Measurements from ENCODE around the gene PCDH15.
"Not testable (repeated sequence)": the region's sequence is repeated elsewhere in the genome, so short reads cannot be mapped to it uniquely, and the experiment has no call there.

PCDH15 gene

DNA sequence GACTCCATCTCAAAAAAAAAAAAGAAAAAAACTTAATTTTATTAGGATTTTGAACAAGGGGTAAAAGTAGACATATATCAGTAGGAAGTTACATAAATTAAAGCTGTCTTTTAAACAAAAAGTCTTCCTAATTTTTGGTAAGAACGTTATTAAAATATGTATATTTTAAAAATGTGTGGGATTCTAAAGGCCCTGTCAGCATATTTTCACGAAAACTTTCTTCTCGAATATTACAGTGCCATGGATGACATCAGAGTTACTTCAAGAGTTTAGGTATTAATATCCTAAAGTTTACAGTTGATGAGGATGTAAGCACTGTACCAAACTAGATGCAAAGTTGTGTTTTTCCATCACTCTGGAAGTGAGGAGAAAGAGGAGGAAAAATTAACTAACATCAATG is 820.8 kb downstream of the PCDH15 start:
- DNase-seq (ENCODE audit: low spot score): no peak

DNA sequence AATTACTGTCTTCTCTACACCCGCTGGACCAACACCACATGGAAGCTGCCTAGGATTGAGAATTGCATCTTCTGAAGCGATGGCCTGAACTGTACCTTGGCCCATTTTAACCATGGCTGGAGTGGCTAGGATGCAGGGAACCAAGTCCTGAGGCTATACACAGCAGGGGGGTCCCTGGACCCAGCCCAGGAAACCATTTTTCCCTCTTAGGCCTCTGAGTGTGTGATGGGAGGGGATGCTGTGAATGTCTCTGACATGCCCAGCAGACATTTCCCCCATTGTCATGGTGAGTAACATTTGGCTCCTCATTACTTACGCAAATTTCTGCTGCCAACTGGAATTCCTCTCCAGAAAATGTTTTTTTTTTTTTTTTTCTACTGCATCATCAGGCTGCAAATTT is 822.7 kb downstream of the PCDH15 start:
- DNase-seq (ENCODE audit: low spot score): no peak

DNA sequence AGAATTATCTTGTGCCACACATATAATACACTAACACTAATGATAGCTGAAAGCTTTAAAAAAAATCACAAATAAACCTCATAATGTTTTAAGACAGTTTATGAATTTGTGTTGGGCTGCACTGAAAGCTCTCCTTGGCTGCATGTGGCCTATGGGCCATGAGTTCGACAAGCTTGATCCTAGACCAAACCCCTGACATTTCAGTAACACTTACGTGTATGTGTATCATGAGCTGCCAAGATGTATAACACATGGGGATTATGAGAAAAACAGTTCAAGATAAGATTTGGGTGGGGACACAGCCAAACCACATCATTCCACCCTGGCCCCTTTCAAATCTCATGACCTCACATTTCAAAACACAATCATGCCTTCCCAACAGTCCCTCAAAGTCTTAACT is 823.8 kb downstream of the PCDH15 start:
- DNase-seq (ENCODE audit: low spot score): no peak

DNA sequence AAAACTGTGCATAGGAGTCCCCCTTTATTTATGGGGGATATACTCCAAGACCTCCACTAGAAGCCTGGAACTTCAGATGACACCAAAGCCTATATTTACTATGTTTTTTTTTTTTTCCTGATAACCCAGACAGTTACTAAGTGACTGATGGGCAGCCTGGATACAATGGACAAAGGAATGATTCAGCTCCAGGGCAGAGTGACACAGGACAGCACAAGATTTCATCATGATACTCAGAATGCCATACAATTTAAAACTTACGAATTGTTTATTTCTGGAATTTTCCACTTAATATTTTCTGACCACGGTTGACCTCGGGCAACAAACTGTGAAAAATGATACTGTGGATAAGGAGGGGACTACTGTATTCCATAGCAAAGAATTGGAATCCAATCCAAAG is 843.6 kb downstream of the PCDH15 start:
- no peak for DNase-seq (ENCODE audit: low spot score)

DNA sequence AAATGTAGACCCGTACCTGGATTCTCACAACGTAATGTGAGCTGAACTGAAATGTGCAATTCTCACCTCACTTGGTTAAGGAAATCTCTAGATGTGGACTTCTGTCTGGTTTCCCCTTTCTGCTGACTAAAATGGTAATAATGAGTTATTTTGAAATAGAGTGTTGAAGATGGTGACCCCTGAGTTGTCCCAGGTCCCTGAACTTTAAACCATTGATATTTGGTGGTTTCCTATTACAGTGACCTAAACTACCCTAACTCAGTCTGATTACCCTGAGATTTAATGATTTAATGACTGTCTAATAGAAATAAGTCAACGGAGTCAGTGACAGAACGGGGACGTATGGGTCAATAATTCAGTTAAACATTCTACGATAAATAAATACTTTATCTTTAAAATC is 845.9 kb downstream of the PCDH15 start:
- no peak for DNase-seq (ENCODE audit: low spot score)

DNA sequence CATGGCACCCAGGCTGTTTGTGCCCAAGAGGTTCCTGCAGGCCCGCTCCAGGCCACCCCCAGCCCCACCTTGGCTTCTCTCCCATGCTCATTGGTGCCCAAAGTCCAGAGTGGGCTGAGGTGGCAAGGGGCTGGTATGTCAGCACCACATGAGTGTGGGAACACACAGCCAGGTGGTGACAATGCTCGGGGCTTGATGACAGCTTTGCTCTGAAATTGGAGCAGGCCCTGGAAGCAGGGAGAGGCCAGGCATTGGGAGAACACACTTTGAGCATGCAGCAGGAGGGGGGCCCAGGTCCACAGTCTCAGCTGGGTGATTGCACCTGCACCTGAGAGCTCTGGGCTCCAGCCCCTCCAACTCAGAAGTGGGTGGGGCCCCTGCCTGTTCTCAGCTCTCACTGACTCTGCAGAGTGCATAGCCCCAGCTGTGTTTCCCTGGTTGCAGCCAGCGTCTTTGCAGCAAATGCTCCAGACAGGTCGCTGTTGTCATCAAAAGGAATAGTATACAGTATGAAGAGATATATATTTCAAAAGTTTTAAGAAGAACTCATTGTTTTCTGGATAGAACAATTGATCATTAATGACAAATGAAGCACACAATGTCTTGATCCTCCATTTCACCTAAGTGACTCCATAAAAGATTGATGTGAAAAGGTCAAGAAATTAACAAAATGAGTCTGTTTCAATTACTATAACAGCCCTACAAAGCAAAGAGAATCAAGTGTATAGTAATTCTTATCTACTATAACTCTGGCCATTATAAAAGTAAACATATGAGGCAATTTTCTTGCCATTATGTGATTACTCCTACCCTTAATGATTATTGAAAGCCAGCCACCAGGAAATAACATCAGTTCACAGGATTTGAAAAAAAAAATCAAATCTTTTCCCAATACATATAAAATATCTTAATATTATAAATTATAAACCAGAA is 848.1 kb downstream of the PCDH15 start:
- no peak for DNase-seq (ENCODE audit: low spot score)

DNA sequence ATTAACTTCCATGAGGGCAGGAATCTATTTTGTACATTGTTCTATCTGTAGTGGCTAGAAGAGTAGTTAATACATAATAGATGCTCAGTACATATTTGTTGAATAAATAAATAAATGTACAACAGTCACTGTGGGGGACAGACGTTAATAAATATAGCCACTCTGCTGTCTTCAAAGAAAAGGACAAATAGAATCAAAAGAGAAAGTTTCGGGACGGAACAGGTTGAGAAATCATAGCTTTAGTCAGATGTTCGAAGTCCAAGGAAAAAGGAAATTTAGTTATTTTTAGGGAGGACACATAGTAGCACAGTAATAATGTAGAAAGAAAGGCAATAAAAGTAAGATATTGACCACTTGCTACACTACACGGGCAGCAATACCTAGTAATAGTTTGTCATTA is 861.4 kb downstream of the PCDH15 start:
- no peak for DNase-seq (ENCODE audit: low spot score)

DNA sequence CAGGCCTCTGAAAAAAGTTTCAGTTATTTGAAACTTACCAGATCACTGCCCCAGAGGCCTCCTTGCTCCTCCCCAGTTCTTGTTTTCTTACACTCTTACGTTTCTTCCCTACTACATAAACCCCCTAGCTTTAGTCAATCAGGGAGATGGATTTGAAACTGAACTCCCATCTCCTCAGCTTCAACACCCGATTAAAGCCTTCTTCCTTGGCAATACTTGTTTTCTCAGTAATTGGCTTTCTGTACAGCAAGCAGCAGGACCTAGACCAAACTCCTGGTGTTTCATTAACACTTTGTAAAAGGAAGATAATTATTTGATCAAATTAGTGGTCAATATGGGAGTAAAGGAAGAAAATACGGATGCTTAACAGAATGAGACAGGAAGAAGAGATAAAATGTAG is 870.4 kb downstream of the PCDH15 start:
- DNase-seq (ENCODE audit: low spot score): no peak

DNA sequence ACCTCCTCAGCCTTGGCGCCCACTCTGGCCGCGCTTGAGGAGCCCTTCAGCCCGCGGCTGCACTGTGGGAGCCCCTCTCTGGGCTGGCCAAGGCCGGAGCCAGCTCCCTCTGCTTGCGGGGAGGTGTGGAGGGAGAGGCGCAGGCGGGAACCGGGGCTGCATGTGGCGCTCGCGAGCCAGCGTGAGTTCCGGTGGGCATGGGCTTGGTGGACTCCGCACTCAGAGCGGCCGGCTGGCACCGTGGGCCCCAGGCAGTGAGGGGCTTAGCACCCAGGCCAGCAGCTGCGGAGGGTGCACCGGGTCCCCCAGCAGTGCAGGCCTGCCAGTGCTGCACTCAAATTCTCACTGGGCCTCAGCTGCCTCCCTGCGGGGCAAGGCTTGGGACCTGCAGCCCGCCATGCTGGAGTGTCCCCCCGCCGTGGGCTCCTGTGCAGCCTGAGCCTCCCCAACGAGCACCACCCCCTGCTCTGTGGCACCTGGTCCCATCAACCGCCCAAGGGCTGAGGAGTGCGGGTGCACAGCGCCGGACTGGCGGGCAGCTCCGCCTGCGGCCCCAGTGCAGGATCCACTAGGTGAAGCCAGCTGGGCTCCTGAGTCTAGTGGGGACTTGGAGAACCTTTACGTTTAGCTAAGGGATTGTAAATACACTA is 876.9 kb downstream of the PCDH15 start:
- DNase-seq (ENCODE audit: low spot score): not testable (repeated sequence)

DNA sequence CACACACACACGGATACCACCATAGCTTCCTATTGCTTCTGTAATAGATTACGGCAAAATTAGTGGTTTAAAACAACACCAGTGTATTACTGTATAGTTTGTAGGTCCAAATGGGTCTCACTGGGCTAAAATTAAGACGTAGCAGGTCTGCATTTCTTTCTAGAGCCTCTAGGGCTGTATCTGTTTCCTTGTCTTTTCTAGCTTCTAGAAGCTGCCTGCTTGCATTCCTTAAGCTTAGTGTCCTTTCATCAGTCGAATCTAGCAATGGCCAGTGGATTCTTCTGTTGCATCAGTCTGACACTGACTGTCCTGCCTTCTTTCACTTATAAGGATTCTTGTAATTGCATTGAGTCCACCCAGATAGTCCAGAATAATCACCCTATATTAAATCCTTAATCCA is 882.3 kb downstream of the PCDH15 start:
- DNase-seq (ENCODE audit: low spot score): no peak

DNA sequence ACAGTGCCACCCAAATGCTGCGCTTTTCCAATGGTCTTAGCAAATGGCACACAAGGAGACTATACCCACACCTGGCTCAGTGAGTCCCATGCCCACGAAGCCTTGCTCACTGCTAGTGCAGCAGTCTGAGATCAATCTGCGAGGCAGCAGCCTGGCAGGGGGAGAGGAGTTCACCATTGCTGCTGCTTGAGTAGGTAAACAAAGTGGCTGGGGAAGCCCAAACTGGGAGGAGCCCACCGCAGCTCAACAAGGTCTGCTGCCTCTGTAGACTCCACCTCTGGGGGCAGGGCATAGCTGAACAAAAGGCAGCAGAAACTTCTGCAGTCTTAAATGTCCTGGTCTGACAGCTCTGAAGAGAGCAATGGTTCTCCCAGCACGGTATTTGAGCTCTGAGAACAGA is 891.2 kb downstream of the PCDH15 start:
- DNase-seq (ENCODE audit: low spot score): no peak

DNA sequence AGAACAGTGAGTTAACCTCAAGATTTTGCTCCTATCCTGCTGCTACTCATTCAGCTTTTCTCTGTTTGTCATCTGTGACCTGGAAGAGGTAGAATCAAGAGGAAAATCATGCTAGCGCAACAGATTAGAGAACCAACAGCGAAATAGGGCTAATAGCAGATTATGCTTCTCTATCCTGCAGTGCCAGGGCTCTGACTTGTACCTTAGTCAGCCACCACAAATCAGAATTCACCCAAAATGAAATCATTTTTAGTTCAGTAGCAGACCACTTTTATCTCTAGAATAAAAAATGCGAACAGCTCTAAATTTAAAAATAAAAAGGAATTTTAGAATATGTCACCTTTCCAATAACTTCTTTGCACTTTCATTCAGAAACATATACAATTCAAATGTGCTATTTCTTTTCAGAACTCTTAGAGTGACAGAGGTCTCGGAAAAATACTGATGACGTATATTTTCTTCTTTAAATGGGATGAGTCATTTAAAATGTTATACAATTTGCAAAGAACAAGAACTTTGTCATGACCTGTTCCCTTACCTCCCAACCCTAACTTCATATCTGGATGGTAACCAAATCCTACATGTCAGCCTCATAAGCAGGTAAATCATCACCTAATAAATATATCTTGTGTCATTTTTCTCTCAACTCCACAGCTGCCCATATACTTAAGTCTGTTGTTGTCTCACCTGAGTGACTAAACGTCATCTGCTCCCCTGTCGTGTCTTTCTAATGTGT is 896.4 kb downstream of the PCDH15 start:
- no peak for DNase-seq (ENCODE audit: low spot score)

DNA sequence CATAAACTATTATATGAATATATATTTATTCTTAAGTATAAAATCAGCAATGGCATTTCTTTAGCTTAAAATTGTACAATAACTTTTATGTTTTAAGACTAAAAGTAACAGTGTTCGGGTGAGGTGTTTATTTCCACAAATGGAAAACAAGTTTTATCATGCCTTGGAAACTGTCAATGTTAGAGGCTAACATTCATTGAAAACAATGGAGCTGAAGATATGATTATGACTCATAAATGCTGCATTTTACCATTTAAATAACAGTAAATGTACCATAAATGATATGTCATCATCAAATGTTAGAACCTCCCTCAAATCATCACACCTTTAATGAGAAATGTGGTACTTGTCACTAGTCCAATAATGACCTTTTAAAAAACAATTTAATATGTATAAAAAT is 897.3 kb downstream of the PCDH15 start:
- no peak for DNase-seq (ENCODE audit: low spot score)

DNA sequence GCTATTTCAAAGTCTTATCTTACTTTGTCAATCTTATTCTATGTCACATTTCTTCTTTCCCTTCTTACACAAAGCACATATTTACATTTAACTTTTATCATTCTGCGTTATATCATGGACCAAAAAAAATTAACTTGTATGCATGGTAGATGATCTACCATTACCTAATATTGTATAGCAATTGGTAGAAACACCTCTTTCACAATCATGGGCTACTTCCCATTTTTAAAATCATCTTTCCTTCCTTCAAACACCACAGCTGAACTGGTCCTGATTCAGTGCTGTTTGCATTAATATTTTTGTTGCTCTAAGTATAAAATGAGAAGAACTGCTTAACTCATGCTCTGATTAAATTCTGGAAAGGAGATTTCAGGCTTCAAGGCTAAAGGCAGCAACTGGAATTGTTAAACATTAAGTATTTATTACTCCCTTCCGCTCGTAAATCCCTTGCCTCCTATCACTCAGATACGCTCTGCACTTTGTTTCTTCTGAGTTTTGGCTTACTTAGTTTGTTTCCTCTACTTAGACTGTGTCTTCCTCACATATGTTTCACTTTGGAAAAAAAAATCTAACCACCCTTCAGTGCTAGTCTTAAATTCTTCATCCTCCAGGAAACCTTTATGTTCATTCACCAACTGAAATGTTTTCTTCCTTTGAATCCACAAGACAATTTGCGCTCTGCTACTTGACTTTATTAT is 901.4 kb downstream of the PCDH15 start:
- DNase-seq (ENCODE audit: low spot score): no peak

DNA sequence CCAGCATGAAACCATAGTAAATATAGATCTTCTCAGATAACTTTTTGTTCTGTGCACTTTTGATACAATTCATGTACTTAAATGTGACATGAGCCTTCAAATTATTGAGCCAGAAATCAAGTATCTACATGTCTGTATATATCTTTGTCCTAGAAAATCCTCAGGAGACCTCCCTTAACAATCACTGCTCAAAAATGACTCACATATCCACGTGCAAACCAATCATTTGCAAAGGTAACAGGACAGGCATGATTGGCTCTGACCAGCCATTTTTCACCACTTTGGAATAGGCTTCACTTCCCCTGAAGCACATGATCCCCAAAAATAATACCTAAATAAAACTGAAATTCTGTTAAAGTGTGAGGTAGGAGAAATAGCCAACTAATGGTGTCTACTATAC is 902.5 kb downstream of the PCDH15 start:
- DNase-seq (ENCODE audit: low spot score): no peak

DNA sequence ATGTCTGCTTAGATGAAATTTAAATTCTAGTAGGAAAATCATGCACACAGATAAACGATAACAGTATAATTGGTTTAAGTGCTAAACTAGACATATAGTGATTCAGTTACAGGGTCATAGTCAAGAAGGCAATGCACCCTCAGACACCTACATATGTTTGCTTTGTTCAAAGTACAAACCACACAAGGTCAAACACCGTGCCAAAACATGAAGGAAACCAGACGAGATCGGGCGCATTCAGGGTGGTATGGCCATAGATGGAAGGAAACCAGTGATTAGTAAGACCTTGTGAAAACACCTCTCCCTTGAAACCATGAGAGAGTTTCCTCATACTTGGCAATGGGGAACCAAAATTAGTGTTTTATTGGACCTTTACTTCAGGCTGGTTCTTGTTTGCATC is 906.9 kb downstream of the PCDH15 start:
- no peak for DNase-seq (ENCODE audit: low spot score)

DNA sequence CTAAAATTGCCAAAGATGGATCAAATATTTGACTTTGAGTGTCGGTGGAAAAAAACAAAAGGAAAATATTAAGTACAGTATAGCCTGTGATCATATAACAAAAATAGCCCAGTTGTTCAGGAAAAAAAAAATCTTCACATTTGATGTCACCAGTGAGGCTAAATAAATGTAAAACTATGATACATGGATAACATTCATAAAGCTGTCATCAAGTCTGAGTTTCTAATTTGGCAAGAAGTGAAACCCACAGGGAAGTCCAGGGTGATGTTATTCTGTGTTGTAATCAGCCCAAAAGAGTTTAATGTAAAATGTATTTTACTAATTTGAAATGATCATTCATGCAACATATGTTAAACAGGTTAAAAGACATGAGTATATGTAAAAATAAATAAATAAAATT is 908.0 kb downstream of the PCDH15 start:
- no peak for DNase-seq (ENCODE audit: low spot score)

DNA sequence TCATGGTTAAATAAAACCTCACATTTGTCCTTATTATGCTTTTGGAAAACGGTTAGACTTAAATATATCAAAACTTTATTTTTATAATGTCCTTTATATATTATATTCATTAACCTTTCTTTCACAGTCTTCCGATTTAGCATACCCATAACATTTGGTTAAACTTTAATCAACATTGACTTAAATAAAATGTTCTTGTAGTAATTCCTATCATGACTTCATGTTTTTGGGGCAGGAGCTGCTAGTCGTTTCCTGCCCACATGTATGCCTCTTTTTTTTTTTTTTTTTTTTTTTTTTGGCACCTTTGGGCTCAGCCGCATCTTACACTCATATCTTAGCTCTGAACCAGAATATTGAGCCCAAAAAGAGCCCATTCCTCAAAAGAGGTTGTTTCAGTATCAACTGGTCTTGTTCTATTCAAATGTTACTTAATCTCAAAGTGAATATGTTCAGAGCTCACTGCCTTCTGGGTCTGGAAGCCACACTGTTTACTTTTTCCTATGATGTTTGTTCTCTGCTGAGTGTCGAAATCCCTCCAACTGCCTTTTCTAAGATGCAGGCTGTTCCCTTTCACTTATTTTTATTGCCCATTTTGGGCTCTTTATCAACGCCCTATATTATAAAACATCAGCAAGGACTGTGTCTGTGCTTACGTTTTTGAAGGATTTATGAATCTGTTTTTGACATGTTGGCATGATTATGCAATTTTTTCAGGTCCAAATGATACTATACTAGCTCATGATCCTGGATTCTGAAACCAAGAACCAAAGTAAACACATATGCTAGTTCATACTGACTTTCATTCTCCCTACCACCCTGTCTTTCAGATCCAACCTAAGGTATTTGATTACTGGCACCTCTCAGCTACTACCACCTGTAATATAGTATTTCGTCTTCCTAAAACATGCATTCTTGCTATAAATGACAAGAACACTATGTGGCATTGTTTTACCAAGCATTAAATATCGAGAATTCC is 914.4 kb downstream of the PCDH15 start:
- no peak for DNase-seq (ENCODE audit: low spot score)

DNA sequence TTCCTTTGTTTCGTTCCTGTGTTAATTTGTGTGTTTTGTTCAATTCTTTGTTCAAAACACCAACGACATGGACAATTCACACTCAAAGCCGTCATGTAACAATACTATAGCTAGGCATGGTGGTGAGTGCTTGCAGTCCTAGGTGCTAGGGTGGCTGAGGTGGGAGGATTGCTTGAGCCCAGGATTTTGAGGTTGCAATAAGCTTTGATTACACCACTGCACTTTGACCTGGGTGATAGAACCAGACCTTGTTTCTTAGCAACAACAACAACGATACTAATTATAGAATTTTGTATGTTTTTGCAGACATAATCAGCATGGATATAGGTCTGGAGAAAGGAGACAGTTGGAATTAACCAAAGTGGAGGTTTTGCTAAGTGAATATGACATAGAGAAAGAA is 936.2 kb downstream of the PCDH15 start:
- no peak for DNase-seq (ENCODE audit: low spot score)

DNA sequence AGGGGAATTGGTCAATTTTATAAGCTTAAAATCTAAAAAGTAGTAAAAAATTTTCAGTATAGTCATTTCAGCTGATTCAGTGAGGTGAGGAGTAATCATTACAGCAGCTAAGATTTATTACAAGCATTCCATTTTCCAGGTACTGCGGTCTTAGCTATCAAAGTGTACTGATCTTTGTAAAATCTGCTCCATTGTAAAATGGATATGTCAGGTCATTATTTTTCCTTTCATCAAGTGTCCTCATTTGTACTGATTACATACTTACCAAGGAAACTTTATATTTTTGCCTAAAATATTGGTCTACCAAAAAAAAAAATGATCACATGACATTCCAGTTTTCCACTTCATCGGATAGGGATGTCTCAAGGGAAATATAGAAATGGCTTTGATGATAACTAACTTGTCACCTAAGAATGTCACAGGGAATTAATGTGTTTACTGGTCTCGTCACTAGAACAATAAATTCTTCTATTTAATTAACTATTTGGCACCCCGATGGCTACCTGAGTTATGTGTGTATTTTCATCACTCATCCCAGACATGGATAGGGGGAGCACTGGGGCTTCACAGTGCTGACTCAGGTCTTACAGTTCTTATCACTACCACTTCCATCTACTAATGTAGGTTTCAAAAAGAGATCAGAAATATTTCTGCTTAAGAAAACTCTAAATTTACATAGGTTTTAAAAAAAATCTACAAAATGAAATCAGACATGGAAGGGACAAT is 948.4 kb downstream of the PCDH15 start:
- DNase-seq (ENCODE audit: low spot score): no peak

Data from activated CD4-positive, alpha-beta T cell treated with anti-CD3 and anti-CD28 coated beads, Interleukin-2, Interleukin-4, amounts not matched to agents 100 ng/mL and 50 ng/mL, durations not matched to agents 16 hours and 8 hours (primary cell).